ENCODE results near the gene BOK. TPM values are rescaled to one million over a fixed set of nuclear protein-coding genes. Genes with fewer than 3 reads are reported as not detected.

BOK gene
- total and polyA plus RNA-seq, 2 of the 13 experiments (the other 11 are each of a cell fraction or from before 2014, with no cell fraction given) = 35.5 to 39.2 TPM

GRCh38 chr2:241509155-241509784 is 49.3 kb upstream of the BOK start (continued):
- TF ChIP-seq NR1H2 (CRISPR knock-in tag; IDR thresholded peaks at IDR 0.05; ENCODE audit: borderline replicate concordance, low read depth) (no peak), ZNF691 (CRISPR knock-in tag; IDR thresholded peaks at IDR 0.05; ENCODE audit: borderline replicate concordance, low read depth) (no peak), ZNF260 (CRISPR knock-in tag; IDR thresholded peaks at IDR 0.05; ENCODE audit: borderline replicate concordance, low read depth) (no peak), SOX6 (IDR thresholded peaks at IDR 0.05) (no peak), SOX6 (CRISPR knock-in tag; IDR thresholded peaks at IDR 0.05) (peak; percentile 2; the same call in 1 of the 2 replicates), ZBTB42 (CRISPR knock-in tag; IDR thresholded peaks at IDR 0.05) (no peak), ZNF674 (CRISPR knock-in tag; IDR thresholded peaks at IDR 0.05; ENCODE audit: low read depth) (0 out of 2 replicates have a peak, but pooled peaks have one; percentile 21), ETV6 (CRISPR knock-in tag; conservative IDR thresholded peaks at IDR 0.05) (no peak), AFF4 (CRISPR knock-in tag; IDR thresholded peaks at IDR 0.05) (no peak), ZNF83 (CRISPR knock-in tag; IDR thresholded peaks at IDR 0.05; ENCODE audit: borderline replicate concordance) (no peak), AGO2 (optimal IDR thresholded peaks at IDR 0.05; ENCODE audit: low read depth, low read length) (peak; percentile 54), RNF219 (CRISPR knock-in tag; IDR thresholded peaks at IDR 0.05) (no peak), ZNF747 (CRISPR knock-in tag; IDR thresholded peaks at IDR 0.05; ENCODE audit: borderline replicate concordance) (peak; percentile 12; the same call in 1 of the 2 replicates), NR2F2 (IDR thresholded peaks at IDR 0.05; ENCODE audit: borderline replicate concordance, low read depth) (0 out of 2 replicates have a peak, but pooled peaks have one; percentile 3), DMTF1 (CRISPR knock-in tag; IDR thresholded peaks at IDR 0.05) (no peak), IKZF5 (CRISPR knock-in tag; IDR thresholded peaks at IDR 0.05) (no peak), IRX3 (CRISPR knock-in tag; IDR thresholded peaks at IDR 0.05; ENCODE audit: borderline replicate concordance, low read depth) (no peak)
